ENCODE data around the gene SZT2.
A peak's percentile ranks its signal among the peaks of the same experiment; 100 is the strongest.

SZT2 gene

GRCh38 chr1:43423672-43424550 is 34.2 kb downstream of the SZT2 start:
- Histone ChIP-seq H3K4me3 (ENCODE audit: low read length) (no peak overlapping the region), H3K4me1 (ENCODE audit: control insufficient read depth, insufficient read depth, low read length) (no peaks in the 10 kb centered on the region), H3K9ac (ENCODE audit: low read length) (no peak overlapping the region), H3K27ac (ENCODE audit: low read depth, low read length) (no peak overlapping the region), H3K36me3 (ENCODE audit: control insufficient read depth, insufficient read depth, low read length) (peaks cover 82% of the 10 kb centered on the region), H3K27me3 (ENCODE audit: control insufficient read depth, insufficient read depth, low read length) (no peaks in the 10 kb centered on the region)

DNA sequence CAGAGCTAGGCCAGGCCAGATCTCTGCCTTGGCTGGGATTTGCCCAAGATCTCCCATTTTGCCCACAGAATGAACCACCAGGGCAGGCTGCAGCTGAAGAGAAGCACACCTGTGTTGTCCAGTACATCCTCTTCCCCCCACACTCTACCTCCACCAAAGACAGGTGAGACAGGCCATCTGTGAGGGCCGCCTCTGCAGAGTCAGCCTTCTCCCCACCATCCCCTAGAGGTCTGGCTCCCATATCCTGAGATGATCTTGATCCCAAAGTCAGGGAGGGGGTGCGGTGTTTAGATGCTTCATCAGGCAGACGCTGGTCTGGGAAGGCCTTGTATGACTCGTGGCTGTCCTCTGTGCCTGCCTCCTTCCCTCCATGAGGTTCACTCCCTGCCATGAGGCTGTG is 35.3 kb downstream of the SZT2 start:
- H3K9ac ChIP-seq (ENCODE audit: low read length), result no peak overlapping the region
- H3K27me3 ChIP-seq (ENCODE audit: control insufficient read depth, insufficient read depth, low read length), result no peaks in the 10 kb centered on the region
- H3K36me3 ChIP-seq (ENCODE audit: control insufficient read depth, insufficient read depth, low read length), result peaks cover 81% of the 10 kb centered on the region
- H3K27ac ChIP-seq (ENCODE audit: low read depth, low read length), result no peak overlapping the region
- no peak overlapping the region for H3K4me3 ChIP-seq (ENCODE audit: low read length)
- H3K4me1 ChIP-seq (ENCODE audit: control insufficient read depth, insufficient read depth, low read length), result no peaks in the 10 kb centered on the region

GRCh38 chr1:43426221-43426620 is 36.5 kb downstream of the SZT2 start:
- H3K9ac ChIP-seq (ENCODE audit: low read length), result no peak overlapping the region
- H3K36me3 ChIP-seq (ENCODE audit: control insufficient read depth, insufficient read depth, low read length), result peaks cover 81% of the 10 kb centered on the region

GRCh38 chr1:43427524-43427923 is 37.8 kb downstream of the SZT2 start:
- H3K9ac ChIP-seq (ENCODE audit: low read length), result no peak overlapping the region
- H3K4me1 ChIP-seq (ENCODE audit: control insufficient read depth, insufficient read depth, low read length), result no peaks in the 10 kb centered on the region
- H3K4me3 ChIP-seq (ENCODE audit: low read length), result no peak overlapping the region
- peaks cover 82% of the 10 kb centered on the region for H3K36me3 ChIP-seq (ENCODE audit: control insufficient read depth, insufficient read depth, low read length)
- no peaks in the 10 kb centered on the region for H3K27me3 ChIP-seq (ENCODE audit: control insufficient read depth, insufficient read depth, low read length)
- no peak overlapping the region for H3K27ac ChIP-seq (ENCODE audit: low read depth, low read length)

More at GRCh38 chr1:43426221-43426620, 36.5 kb downstream of the SZT2 start:
- Histone ChIP-seq H3K27me3 (ENCODE audit: control insufficient read depth, insufficient read depth, low read length) (no peaks in the 10 kb centered on the region), H3K4me1 (ENCODE audit: control insufficient read depth, insufficient read depth, low read length) (no peaks in the 10 kb centered on the region), H3K4me3 (ENCODE audit: low read length) (no peak overlapping the region), H3K27ac (ENCODE audit: low read depth, low read length) (no peak overlapping the region)

- no peak overlapping the region for H3K4me3 ChIP-seq (ENCODE audit: low read length)
- no peak overlapping the region for H3K27ac ChIP-seq (ENCODE audit: low read depth, low read length)
- no peaks in the 10 kb centered on the region for H3K27me3 ChIP-seq (ENCODE audit: control insufficient read depth, insufficient read depth, low read length)
- no peaks in the 10 kb centered on the region for H3K4me1 ChIP-seq (ENCODE audit: control insufficient read depth, insufficient read depth, low read length)
- H3K36me3 ChIP-seq (ENCODE audit: control insufficient read depth, insufficient read depth, low read length), result peaks cover 82% of the 10 kb centered on the region
- H3K9ac ChIP-seq (ENCODE audit: low read length), result no peak overlapping the region
These were observed 38.2 kb downstream of the SZT2 start for GRCh38 chr1:43427941-43428340.

GRCh38 chr1:43430831-43431230 is 41.1 kb downstream of the SZT2 start:
- H3K27ac ChIP-seq (ENCODE audit: low read depth, low read length), result no peak overlapping the region
- no peaks in the 10 kb centered on the region for H3K27me3 ChIP-seq (ENCODE audit: control insufficient read depth, insufficient read depth, low read length)
- H3K9ac ChIP-seq (ENCODE audit: low read length), result no peak overlapping the region
- no peak overlapping the region for H3K4me3 ChIP-seq (ENCODE audit: low read length)
- H3K36me3 ChIP-seq (ENCODE audit: control insufficient read depth, insufficient read depth, low read length), result peaks cover 76% of the 10 kb centered on the region
- no peaks in the 10 kb centered on the region for H3K4me1 ChIP-seq (ENCODE audit: control insufficient read depth, insufficient read depth, low read length)

DNA sequence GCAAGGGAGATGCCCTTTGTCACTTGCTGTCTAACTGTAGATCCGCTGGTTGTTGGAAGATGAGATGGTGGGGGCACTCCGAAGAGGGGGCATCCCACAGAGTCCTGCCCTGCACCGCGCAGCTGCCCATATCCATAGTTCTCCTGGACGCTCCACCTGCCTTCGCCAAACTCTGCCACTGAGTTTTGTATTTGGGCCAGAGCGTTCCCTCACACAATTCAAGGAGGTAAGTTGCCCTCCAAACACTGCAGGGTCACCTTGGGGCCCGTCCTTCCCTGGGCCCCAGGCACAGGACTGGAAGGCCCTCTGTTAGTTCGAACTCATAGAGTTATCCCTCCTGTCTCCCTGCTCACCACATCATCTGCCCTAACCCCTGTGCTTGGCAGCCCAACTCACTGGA is 42.0 kb downstream of the SZT2 start:
- peaks cover 67% of the 10 kb centered on the region for H3K36me3 ChIP-seq (ENCODE audit: control insufficient read depth, insufficient read depth, low read length)
- no peaks in the 10 kb centered on the region for H3K27me3 ChIP-seq (ENCODE audit: control insufficient read depth, insufficient read depth, low read length)
- no peak overlapping the region for H3K9ac ChIP-seq (ENCODE audit: low read length)
- H3K4me1 ChIP-seq (ENCODE audit: control insufficient read depth, insufficient read depth, low read length), result peaks cover 2% of the 10 kb centered on the region
- no peak overlapping the region for H3K4me3 ChIP-seq (ENCODE audit: low read length)
- no peak overlapping the region for H3K27ac ChIP-seq (ENCODE audit: low read depth, low read length)

DNA sequence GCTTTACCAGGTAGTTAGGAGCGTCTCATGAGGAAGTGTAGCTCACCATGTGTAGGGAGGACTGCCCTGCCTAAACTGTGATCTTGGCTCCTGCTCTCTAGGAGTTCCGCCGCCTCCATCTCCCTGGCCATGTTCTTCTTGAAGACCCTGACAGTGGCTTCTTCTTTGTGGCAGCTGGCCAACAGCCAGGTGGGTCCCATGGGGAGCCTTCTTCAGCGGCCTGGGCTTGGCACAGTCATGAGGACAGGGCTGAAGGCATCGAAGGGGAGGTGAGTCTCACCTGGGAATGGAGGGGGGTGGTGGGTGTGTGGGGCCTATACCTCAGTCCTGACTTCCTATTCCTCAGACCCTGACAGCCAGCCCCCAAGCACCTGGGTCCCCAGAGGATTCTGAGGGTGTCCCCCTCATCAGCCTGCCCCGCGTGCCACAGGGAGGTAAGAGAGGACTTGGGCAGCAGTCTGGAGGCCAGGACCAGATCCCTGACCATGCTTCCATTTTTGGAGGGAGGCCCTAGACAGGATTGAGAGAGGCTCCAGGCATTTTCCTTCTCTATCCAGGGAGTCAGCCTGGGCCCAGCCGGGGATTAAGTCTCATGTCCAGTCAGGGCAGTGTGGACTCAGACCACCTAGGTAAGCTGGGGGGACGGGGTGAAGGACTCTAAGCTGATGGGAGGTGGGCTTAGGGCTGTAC is 42.6 kb downstream of the SZT2 start:
- H3K9ac ChIP-seq (ENCODE audit: low read length), result no peak overlapping the region
- peaks cover 2% of the 10 kb centered on the region for H3K4me1 ChIP-seq (ENCODE audit: control insufficient read depth, insufficient read depth, low read length)
- peaks cover 62% of the 10 kb centered on the region for H3K36me3 ChIP-seq (ENCODE audit: control insufficient read depth, insufficient read depth, low read length)
- H3K4me3 ChIP-seq (ENCODE audit: low read length), result no peak overlapping the region
- no peaks in the 10 kb centered on the region for H3K27me3 ChIP-seq (ENCODE audit: control insufficient read depth, insufficient read depth, low read length)
- H3K27ac ChIP-seq (ENCODE audit: low read depth, low read length), result no peak overlapping the region

DNA sequence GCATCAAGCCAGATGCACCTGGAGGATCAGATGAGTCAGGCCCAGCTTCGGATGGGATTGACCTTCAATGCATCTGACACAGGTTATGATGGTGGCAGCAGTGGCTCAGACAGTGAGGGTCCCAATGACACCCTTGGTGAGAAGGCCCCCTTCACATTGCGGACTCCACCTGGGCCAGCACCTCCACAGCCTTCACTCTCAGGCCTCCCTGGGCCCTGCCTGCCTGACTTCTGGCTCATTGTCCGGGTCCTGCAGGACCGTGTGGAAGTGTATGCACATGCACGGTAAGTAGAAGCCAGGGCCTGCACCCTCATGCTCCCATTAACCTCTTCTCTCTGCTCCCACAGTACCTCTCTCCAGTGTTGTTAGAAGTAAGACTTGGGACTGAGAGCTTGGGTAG is 43.2 kb downstream of the SZT2 start:
- Histone ChIP-seq H3K4me3 (ENCODE audit: low read length) (no peak overlapping the region), H3K36me3 (ENCODE audit: control insufficient read depth, insufficient read depth, low read length) (peaks cover 57% of the 10 kb centered on the region), H3K9ac (ENCODE audit: low read length) (no peak overlapping the region), H3K27ac (ENCODE audit: low read depth, low read length) (no peak overlapping the region), H3K4me1 (ENCODE audit: control insufficient read depth, insufficient read depth, low read length) (peaks cover 2% of the 10 kb centered on the region), H3K27me3 (ENCODE audit: control insufficient read depth, insufficient read depth, low read length) (no peaks in the 10 kb centered on the region)

DNA sequence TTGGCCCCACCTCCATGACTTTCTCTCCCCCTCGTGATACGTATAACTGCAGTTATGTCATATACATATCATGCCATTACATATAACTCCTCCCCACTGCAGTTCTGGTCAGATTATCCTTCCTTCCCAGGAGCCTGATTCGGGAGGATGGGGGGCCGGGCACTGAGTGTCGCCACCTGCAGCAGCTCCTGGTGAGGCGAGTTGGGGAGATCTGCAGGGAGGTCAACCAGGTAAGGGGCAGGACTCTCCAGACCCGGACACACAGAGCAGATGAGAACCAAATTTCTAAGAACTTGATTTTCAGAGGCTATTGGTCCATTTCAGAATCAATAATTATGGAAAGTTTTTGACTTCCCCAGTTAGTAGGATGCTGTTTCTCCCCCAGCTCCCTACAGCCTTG is 44.6 kb downstream of the SZT2 start:
- Histone ChIP-seq H3K9ac (ENCODE audit: low read length) (no peak overlapping the region), H3K4me3 (ENCODE audit: low read length) (no peak overlapping the region), H3K27me3 (ENCODE audit: control insufficient read depth, insufficient read depth, low read length) (no peaks in the 10 kb centered on the region), H3K4me1 (ENCODE audit: control insufficient read depth, insufficient read depth, low read length) (peaks cover 2% of the 10 kb centered on the region), H3K36me3 (ENCODE audit: control insufficient read depth, insufficient read depth, low read length) (peaks cover 51% of the 10 kb centered on the region), H3K27ac (ENCODE audit: low read depth, low read length) (no peak overlapping the region)

DNA sequence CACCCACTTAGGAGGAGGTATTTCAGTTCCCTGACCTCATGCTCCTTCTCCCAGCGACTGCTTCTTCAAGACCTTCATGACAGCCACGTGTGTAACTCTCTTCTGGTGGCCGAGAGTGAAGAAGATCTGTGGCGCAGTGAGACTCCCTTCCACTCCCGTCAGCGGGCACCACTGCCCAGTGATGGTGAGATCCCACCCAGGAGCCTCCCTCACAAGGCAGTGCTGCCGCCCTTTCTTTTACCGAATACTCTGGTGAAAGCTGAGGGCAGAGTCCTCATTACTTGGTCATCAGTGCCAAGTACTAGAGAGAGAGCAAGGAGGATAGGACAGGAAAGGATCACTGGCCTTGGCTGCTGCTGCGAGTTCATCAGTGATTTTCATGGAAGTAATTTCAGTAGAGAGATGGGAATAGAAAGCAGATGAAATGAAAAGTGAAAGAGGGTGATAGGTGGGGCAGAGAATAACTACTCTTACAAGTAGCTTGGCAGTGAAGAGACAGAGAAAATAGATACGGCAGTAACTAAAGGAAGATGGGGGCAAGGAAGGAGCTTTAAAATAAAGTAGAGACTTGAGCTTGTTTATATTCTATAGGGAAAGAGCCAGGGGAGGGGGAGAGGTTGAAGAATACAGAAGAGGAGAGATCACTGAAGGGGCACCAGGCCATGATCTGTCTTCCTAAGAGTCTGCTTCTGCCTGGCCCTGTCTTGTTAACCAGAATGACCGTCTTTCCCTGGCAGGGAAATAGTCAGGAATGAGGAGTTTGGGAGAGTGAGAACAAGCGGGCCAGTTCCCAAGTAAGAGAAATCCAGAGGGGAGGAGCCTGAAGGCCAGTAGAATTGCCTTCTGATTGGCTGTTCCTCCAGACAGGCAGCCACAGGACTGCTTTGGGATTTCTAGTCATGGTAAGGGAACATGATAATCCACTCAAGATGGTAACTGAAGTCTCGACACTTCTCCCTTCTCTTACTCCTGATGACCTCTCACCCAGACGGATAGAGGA is 45.7 kb downstream of the SZT2 start:
- Histone ChIP-seq H3K4me3 (ENCODE audit: low read length) (no peak overlapping the region), H3K4me1 (ENCODE audit: control insufficient read depth, insufficient read depth, low read length) (peaks cover 2% of the 10 kb centered on the region), H3K27ac (ENCODE audit: low read depth, low read length) (peak overlapping the region; percentile 42), H3K9ac (ENCODE audit: low read length) (no peak overlapping the region), H3K27me3 (ENCODE audit: control insufficient read depth, insufficient read depth, low read length) (no peaks in the 10 kb centered on the region), H3K36me3 (ENCODE audit: control insufficient read depth, insufficient read depth, low read length) (peaks cover 46% of the 10 kb centered on the region)

GRCh38 chr1:43436371-43436770 is 46.7 kb downstream of the SZT2 start:
- H3K4me1 ChIP-seq (ENCODE audit: control insufficient read depth, insufficient read depth, low read length), result peaks cover 2% of the 10 kb centered on the region
- H3K27ac ChIP-seq (ENCODE audit: low read depth, low read length), result no peak overlapping the region
- no peak overlapping the region for H3K9ac ChIP-seq (ENCODE audit: low read length)
- H3K36me3 ChIP-seq (ENCODE audit: control insufficient read depth, insufficient read depth, low read length), result peaks cover 42% of the 10 kb centered on the region
- H3K27me3 ChIP-seq (ENCODE audit: control insufficient read depth, insufficient read depth, low read length), result no peaks in the 10 kb centered on the region
- no peak overlapping the region for H3K4me3 ChIP-seq (ENCODE audit: low read length)

Data from rectal smooth muscle tissue (tissue), 1 donor.